Subcutaneous adipose tissue (tissue), 4 donors: ENCODE data around the gene BEND2. TPM values are rescaled to one million over a fixed set of nuclear protein-coding genes. Genes with fewer than 3 reads are reported as not detected.

Experiments used
- total RNA-seq, 4 donors: library from RNA; depleted of rRNA; stranded (reverse); fragments of >200 nt; gene quantifications; one replicate each; pipeline ENCODE4 v1.1.0, GENCODE V29; 2016
- TF ChIP-seq, protein P1 (sequence below): fragments of 450-650 bp; IDR thresholded peaks from one replicate; pipeline ENCODE4 v1.5.1; 2016; ENCODE audit warnings: low read depth, mild to moderate bottlenecking, control low read depth, antibody characterized with exemption, moderate library complexity

BEND2 gene
- total RNA-seq, 4 donors from 2014 or later, result not detected

DNA sequence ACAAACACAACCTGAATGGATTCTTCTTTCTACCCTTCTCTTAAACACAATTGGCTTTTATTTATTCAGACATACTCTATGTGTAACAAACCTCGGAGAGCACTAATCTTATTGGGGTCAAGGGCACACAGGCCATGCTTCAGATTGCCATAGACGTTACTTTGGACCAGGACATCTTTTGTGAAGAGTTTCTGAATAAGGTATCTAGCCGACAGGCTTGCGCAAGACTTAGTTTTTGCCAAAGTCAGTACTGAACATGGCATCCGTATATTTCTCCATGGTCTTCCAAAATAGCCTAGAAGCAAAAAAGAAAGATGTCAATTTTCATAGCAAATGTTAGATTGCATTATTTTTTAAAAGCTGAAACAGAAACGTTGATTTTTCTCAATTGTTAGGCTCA, 49.8 kb downstream of the BEND2 start:
- TF ChIP-seq, protein P1, sequence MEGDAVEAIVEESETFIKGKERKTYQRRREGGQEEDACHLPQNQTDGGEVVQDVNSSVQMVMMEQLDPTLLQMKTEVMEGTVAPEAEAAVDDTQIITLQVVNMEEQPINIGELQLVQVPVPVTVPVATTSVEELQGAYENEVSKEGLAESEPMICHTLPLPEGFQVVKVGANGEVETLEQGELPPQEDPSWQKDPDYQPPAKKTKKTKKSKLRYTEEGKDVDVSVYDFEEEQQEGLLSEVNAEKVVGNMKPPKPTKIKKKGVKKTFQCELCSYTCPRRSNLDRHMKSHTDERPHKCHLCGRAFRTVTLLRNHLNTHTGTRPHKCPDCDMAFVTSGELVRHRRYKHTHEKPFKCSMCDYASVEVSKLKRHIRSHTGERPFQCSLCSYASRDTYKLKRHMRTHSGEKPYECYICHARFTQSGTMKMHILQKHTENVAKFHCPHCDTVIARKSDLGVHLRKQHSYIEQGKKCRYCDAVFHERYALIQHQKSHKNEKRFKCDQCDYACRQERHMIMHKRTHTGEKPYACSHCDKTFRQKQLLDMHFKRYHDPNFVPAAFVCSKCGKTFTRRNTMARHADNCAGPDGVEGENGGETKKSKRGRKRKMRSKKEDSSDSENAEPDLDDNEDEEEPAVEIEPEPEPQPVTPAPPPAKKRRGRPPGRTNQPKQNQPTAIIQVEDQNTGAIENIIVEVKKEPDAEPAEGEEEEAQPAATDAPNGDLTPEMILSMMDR, result no peak

DNA sequence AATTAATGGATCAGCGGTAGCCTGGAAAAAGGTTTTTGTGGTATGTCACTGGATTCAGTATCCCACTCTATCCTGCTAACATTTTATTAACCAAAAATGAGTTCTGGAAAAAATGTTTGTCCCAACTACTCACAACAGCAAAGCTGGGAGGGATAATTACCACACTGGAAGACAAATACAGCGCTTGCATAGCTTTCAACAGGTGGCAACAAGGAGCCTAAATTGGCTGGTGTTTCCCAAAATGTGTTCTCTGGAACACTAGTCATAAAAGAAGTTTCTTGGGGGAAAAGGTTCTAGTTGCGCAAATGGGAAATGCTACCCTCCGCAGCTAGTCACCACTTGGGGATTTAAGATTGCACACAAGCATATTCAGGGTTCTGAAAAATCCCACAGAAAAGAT, 54.6 kb downstream of the BEND2 start:
- TF ChIP-seq, protein P1, result no peak

GRCh38 chrX:18160369-18160768, 60.3 kb downstream of the BEND2 start:
- TF ChIP-seq, protein P1, result no peak

- TF ChIP-seq, protein P1, result no peak
Observed at GRCh38 chrX:18158963-18159362, 61.7 kb downstream of the BEND2 start.

GRCh38 chrX:18151649-18152048, 69.0 kb downstream of the BEND2 start:
- TF ChIP-seq, protein P1, result no peak

DNA sequence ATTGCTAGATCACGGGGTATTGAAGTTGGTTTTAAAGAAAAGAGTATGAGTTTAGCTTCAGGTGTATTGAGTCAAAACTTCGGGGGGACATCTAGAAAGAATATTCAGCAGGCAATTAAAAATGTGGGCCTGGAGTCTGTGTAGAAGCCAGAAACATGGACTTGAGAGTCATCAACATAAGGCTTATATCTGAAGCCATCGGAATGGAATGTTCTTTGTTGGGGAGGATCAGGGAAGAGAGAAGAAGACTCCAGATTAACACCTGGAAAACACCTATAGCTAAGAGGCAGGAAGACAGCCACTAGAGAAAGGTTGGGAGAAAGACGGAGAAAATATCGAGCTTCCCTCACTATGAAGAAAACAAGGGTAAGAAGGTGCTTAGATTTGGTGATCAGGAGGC, 69.5 kb downstream of the BEND2 start:
- TF ChIP-seq, protein P1, result no peak

DNA sequence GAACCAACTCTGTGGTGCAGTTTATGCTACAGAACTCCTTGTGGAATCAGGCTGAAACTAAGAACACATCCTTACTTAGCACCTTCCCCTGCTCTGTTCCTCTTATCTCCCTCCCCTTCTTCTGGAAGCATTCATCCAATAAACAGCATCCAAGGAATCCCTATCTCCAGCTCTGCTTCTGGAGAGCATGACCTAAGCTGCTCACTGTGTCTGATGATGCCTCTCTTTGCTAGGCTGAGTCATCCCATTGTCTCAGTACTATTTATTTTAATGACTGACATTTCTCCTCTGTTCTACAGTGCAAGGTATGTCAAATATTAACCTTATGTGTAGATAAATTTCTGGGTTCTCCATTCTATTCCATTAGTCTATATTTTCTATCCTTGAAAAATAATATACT, 71.2 kb downstream of the BEND2 start:
- TF ChIP-seq, protein P1, result no peak
